H9 (cell line): ENCODE data around the gene C20orf204. TPM values are rescaled to one million over a fixed set of nuclear protein-coding genes. Genes with fewer than 3 reads are reported as not detected.

ENCODE experiments used
- DNase-seq: peaks from one replicate; pipeline ENCODE4 v3.0.0-alpha.2; 2017
- H2AFZ ChIP-seq: one replicate; pipeline ENCODE4 v1.6.1; 2013; ENCODE audit warnings: mild to moderate bottlenecking, low read length, control low read depth, moderate library complexity
- H2AK5ac ChIP-seq: 2 replicates; pipeline ENCODE4 v1.6.1; 2013; ENCODE audit warnings: low read length, control low read depth, mixed read lengths; ENCODE audit not compliant: insufficient read length
- H2BK120ac ChIP-seq: one replicate; pipeline ENCODE4 v1.6.1; 2013; ENCODE audit warnings: low read depth, mild to moderate bottlenecking, low read length, control low read depth, inconsistent platforms; ENCODE audit not compliant: poor library complexity, severe bottlenecking
- H2BK12ac ChIP-seq: 2 replicates; pipeline ENCODE4 v1.6.1; 2013; ENCODE audit warnings: low read length, control low read depth, mixed read lengths, low read depth; ENCODE audit not compliant: insufficient read length
- H2BK15ac ChIP-seq: 2 replicates; pipeline ENCODE4 v1.6.1; 2013; ENCODE audit warnings: low read depth, low read length, control low read depth
- H2BK20ac ChIP-seq: one replicate; pipeline ENCODE4 v1.6.1; 2013; ENCODE audit warnings: low read depth, mild to moderate bottlenecking, low read length, control low read depth, inconsistent platforms; ENCODE audit not compliant: poor library complexity, severe bottlenecking
- H2BK5ac ChIP-seq: 2 replicates; pipeline ENCODE4 v1.6.1; 2013; ENCODE audit warnings: low read length, control low read depth, mixed read lengths; ENCODE audit not compliant: insufficient read length
- H3K14ac ChIP-seq: 2 replicates; pipeline ENCODE4 v1.6.1; 2013; ENCODE audit warnings: low read length, control low read depth; ENCODE audit not compliant: insufficient read depth
- H3K18ac ChIP-seq: 2 replicates; pipeline ENCODE4 v1.6.1; 2013; ENCODE audit warnings: low read depth, mild to moderate bottlenecking, mixed read lengths, low read length, control low read depth; ENCODE audit not compliant: insufficient read length
- H3K23ac ChIP-seq: 2 replicates; pipeline ENCODE4 v1.6.1; 2013; ENCODE audit warnings: low read length, control low read depth, mixed read lengths, low read depth; ENCODE audit not compliant: insufficient read length
- H3K23me2 ChIP-seq: 2 replicates; pipeline ENCODE4 v1.6.1; 2013; ENCODE audit warnings: low read depth, mild to moderate bottlenecking, mixed read lengths, low read length, control low read depth; ENCODE audit not compliant: insufficient read length, poor library complexity, severe bottlenecking
- H3K27ac ChIP-seq: 2 replicates; pipeline ENCODE4 v1.5.1; 2013; ENCODE audit warnings: low read length, control low read depth, mixed read lengths, low read depth; ENCODE audit not compliant: insufficient read length
- H3K27me3 ChIP-seq: 2 replicates; pipeline ENCODE4 v1.6.1; 2013; ENCODE audit warnings: low read length, control low read depth, inconsistent platforms; ENCODE audit not compliant: insufficient read depth
- H3K4ac ChIP-seq: 2 replicates; pipeline ENCODE4 v1.6.1; 2013; ENCODE audit warnings: low read depth, mild to moderate bottlenecking, control low read depth, inconsistent platforms, low read length, moderate library complexity
- H3K4me1 ChIP-seq: 2 replicates; pipeline ENCODE4 v1.6.1; 2013; ENCODE audit warnings: low read length, control low read depth, inconsistent platforms; ENCODE audit not compliant: insufficient read depth
- H3K4me2 ChIP-seq: 2 replicates; pipeline ENCODE4 v1.6.1; 2013; ENCODE audit warnings: low read length, control low read depth, mixed read lengths; ENCODE audit not compliant: insufficient read length, insufficient read depth
- H3K56ac ChIP-seq: 2 replicates; pipeline ENCODE4 v1.6.1; 2013; ENCODE audit warnings: low read depth, mild to moderate bottlenecking, mixed read lengths, low read length, control low read depth; ENCODE audit not compliant: insufficient read length
- H3K79me1 ChIP-seq: 2 replicates; pipeline ENCODE4 v1.6.1; 2013; ENCODE audit warnings: low read depth, mild to moderate bottlenecking, moderate library complexity, low read length, control low read depth, inconsistent platforms; ENCODE audit not compliant: insufficient read depth, poor library complexity, severe bottlenecking
- H3K79me2 ChIP-seq: 2 replicates; pipeline ENCODE4 v1.6.1; 2013; ENCODE audit warnings: low read length, control low read depth, inconsistent platforms; ENCODE audit not compliant: insufficient read depth
- H3K9ac ChIP-seq: 2 replicates; pipeline ENCODE4 v1.6.1; 2013; ENCODE audit warnings: low read length, control low read depth, mixed read lengths; ENCODE audit not compliant: insufficient read length; ENCODE audit errors: extremely low read depth
- H3K9me3 ChIP-seq: one replicate; pipeline ENCODE4 v1.6.1; 2013; ENCODE audit warnings: low read depth, low read length, inconsistent platforms; ENCODE audit not compliant: control insufficient read depth
- H3T11ph ChIP-seq: one replicate; pipeline ENCODE4 v1.6.1; 2013; ENCODE audit warnings: mild to moderate bottlenecking, low read length, control low read depth, inconsistent platforms
- H4K20me1 ChIP-seq: one replicate; pipeline ENCODE4 v1.6.1; 2013; ENCODE audit not compliant: control insufficient read depth, insufficient read length, insufficient read depth
- H4K5ac ChIP-seq: 2 replicates; pipeline ENCODE4 v1.6.1; 2013; ENCODE audit warnings: low read depth, mild to moderate bottlenecking, mixed read lengths, low read length, control low read depth; ENCODE audit not compliant: insufficient read length
- H4K8ac ChIP-seq: replicated peaks from 2 replicates; pipeline ENCODE4 v1.6.1; 2013; ENCODE audit warnings: low read length, control low read depth, mixed read lengths, low read depth; ENCODE audit not compliant: insufficient read length
- H4K91ac ChIP-seq: 2 replicates; pipeline ENCODE4 v1.6.1; 2013; ENCODE audit warnings: low read depth, mild to moderate bottlenecking, moderate library complexity, mixed read lengths, low read length, control low read depth; ENCODE audit not compliant: insufficient read length
- H3K27ac Mint-ChIP-seq, 3 experiments: 2 replicates in 2 of 3; 3 replicates in 1 of 3; pipeline ENCODE4 v1.8.0; 2020 to 2021; ENCODE audit warnings: mixed read lengths in 3 of 3, mild to moderate bottlenecking in 1 of 3, moderate library complexity in 1 of 3
- H3K27me3 Mint-ChIP-seq: 2 replicates; pipeline ENCODE4 v1.8.0; 2021; ENCODE audit warnings: low read depth, mild to moderate bottlenecking, moderate library complexity, mixed read lengths
- H3K36me3 Mint-ChIP-seq, 3 experiments: 2 replicates in 2 of 3; 3 replicates in 1 of 3; pipeline ENCODE4 v1.8.0; 2020 to 2021; ENCODE audit warnings: low read depth in 3 of 3, mixed read lengths in 3 of 3; ENCODE audit not compliant: insufficient read depth in 1 of 3
- H3K4me1 Mint-ChIP-seq, 2 experiments: 2 replicates each; pipeline ENCODE4 v1.8.0; 2020; ENCODE audit warnings: mixed read lengths in 2 of 2
- H3K4me3 Mint-ChIP-seq, 2 experiments: 2 replicates in 1 of 2; 3 replicates in 1 of 2; pipeline ENCODE4 v1.8.0; 2020 to 2021; ENCODE audit warnings: mild to moderate bottlenecking in 2 of 2, mixed read lengths in 2 of 2, moderate library complexity in 1 of 2
- H3K9me3 Mint-ChIP-seq, 2 experiments: 2 replicates in 1 of 2; 3 replicates in 1 of 2; pipeline ENCODE4 v1.8.0; 2020; ENCODE audit warnings: mild to moderate bottlenecking in 2 of 2, mixed read lengths in 2 of 2, moderate library complexity in 1 of 2
- CTCF ChIP-seq: fragments of 200-600 bp; sonication (generic); conservative IDR thresholded peaks from 3 replicates; pipeline ENCODE4 v1.8.0; 2021; ENCODE audit warnings: antibody characterized with exemption, mild to moderate bottlenecking
- WGBS: extraction: QIAGEN DNeasy Blood & Tissue Kit; methylation state at CpG from one replicate; pipeline ENCODE4 v1.1.7; 2013; ENCODE audit warnings: missing lambda C conversion rate, low lambda C conversion rate, mixed read lengths; ENCODE audit not compliant: insufficient read length; ENCODE audit errors: extremely low coverage; 5-methylcytosine and 5-hydroxymethylcytosine counted together
- total RNA-seq: library from RNA; stranded (reverse); gene quantifications from 2 replicates; pipeline ENCODE4 v1.2.1, GENCODE V29; 2021

The C20orf204 gene
- total RNA-seq, 1 experiment from 2014 or later = 2.2 TPM

GRCh38 chr20:64058536-64058935 lies 22.6 kb downstream of the C20orf204 start:
- no peak overlapping the region for H4K91ac ChIP-seq
- H3K79me2 ChIP-seq = no peaks in the 10 kb centered on the region
- H3K56ac ChIP-seq = no peak overlapping the region
- Mint-ChIP-seq H3K36me3 (no peaks in the 10 kb centered on the region; a peak in 1 of 7 replicates), H3K4me3 (no peak overlapping the region), H3K9me3 (no peaks in the 10 kb centered on the region; a peak in 1 of 5 replicates), H3K4me1 (peaks cover 23 to 33% of the 10 kb centered on the region in 2 experiments), H3K27ac (no peak overlapping the region), H3K27me3 (peaks cover 5% of the 10 kb centered on the region; the same call in 1 of the 2 replicates)
- no peak overlapping the region for H3K27ac ChIP-seq
- DNase-seq = no peak
- H3K79me1 ChIP-seq = no peaks in the 10 kb centered on the region
- no peaks in the 10 kb centered on the region for H4K20me1 ChIP-seq
- H3K4ac ChIP-seq = no peak overlapping the region
- no peak overlapping the region for H2BK15ac ChIP-seq
- no peak overlapping the region for H3K23ac ChIP-seq
- no peak overlapping the region for H2AFZ ChIP-seq
- H3K9ac ChIP-seq = no peak overlapping the region
- TF ChIP-seq CTCF = no peak
- peaks cover 4% of the 10 kb centered on the region for H3K23me2 ChIP-seq
- H3K14ac ChIP-seq = no peak overlapping the region
- H2BK120ac ChIP-seq = no peak overlapping the region
- H3K9me3 ChIP-seq = no peaks in the 10 kb centered on the region
- no CpG with 5 or more reads among the region's 12 CpGs for WGBS
- no peak overlapping the region for H4K8ac ChIP-seq
- H2AK5ac ChIP-seq = no peak overlapping the region
- H2BK20ac ChIP-seq = no peak overlapping the region
- no peak overlapping the region for H4K5ac ChIP-seq
- no peaks in the 10 kb centered on the region for H3K4me1 ChIP-seq
- H3T11ph ChIP-seq = no peak overlapping the region
- no peak overlapping the region for H3K4me2 ChIP-seq
- H3K27me3 ChIP-seq = no peaks in the 10 kb centered on the region
- no peak overlapping the region for H2BK12ac ChIP-seq
- H3K18ac ChIP-seq = no peak overlapping the region
- H2BK5ac ChIP-seq = no peak overlapping the region
